K562 (cell line): Measurements from ENCODE around the gene SFRP5. TPM values are rescaled to one million over a fixed set of nuclear protein-coding genes. Genes with fewer than 3 reads are reported as not detected.

Source experiments
- CCAR2 ChIP-seq: fragments of 200-400 bp; formaldehyde crosslinking; IDR thresholded peaks from 2 replicates; pipeline ENCODE4 v1.6.1; 2017; ENCODE audit warnings: mild to moderate bottlenecking, low read depth, low read length
- ERF ChIP-seq: fragments of 450-650 bp; formaldehyde crosslinking; IDR thresholded peaks from 2 replicates; pipeline ENCODE4 v1.4.0; 2020; ENCODE audit warnings: mild to moderate bottlenecking, mixed read lengths
- JUNB ChIP-seq: fragments of 450-650 bp; formaldehyde crosslinking; conservative IDR thresholded peaks from 2 replicates; pipeline ENCODE4 v1.4.0; 2020; ENCODE audit warnings: mild to moderate bottlenecking
- MYC ChIP-seq, 2 experiments: fragments of 250-450 bp in 1 of 2; sonication (Bioruptor Pico) in 1 of 2; IDR thresholded peaks; 2 replicates each; pipeline versions ENCODE4 v1.5.1 to v1.6.1; 2012 to 2021; ENCODE audit warnings: low read depth in 2 of 2, borderline replicate concordance in 1 of 2, improper control_type of control experiment in 1 of 2, low read length in 1 of 2, mild to moderate bottlenecking in 1 of 2, moderate library complexity in 1 of 2
- NCOA1 ChIP-seq: fragments of 450-650 bp; IDR thresholded peaks from 2 replicates; pipeline ENCODE4 v1.6.1; 2016; ENCODE audit warnings: low read depth
- NCOR1 ChIP-seq: fragments of 450-650 bp; IDR thresholded peaks from 2 replicates; pipeline ENCODE4 v1.6.1; 2016; ENCODE audit warnings: mild to moderate bottlenecking, moderate library complexity
- NFIX ChIP-seq: fragments of 250-450 bp; sonication (Bioruptor Pico); IDR thresholded peaks from 2 replicates; pipeline ENCODE4 v1.4.0; 2020; ENCODE audit warnings: low read depth, mild to moderate bottlenecking, moderate library complexity
- RBM34 ChIP-seq: fragments of 200-400 bp; formaldehyde crosslinking; IDR thresholded peaks from 2 replicates; pipeline ENCODE4 v1.6.1; 2018; ENCODE audit warnings: low read length, borderline replicate concordance; ENCODE audit not compliant: insufficient read depth
- REST ChIP-seq, 2 experiments: fragments of 450-650 bp; formaldehyde crosslinking in 1 of 2; IDR thresholded peaks; 2 replicates each; pipeline versions ENCODE4 v1.4.0 to v1.6.1; 2014 to 2020; ENCODE audit warnings: mild to moderate bottlenecking in 2 of 2, borderline replicate concordance in 1 of 2, low read depth in 1 of 2
- SETDB1 ChIP-seq: IDR thresholded peaks from one replicate; pipeline ENCODE4 v1.6.1; 2012; ENCODE audit warnings: low read length, control low read depth, inconsistent platforms
- SMARCB1 ChIP-seq: IDR thresholded peaks from 2 replicates; pipeline ENCODE4 v1.6.1; 2011; ENCODE audit warnings: improper control_type of control experiment, low read depth; ENCODE audit not compliant: insufficient read length
- SRF ChIP-seq, 2 experiments: fragments of 250-450, 450-650 bp in 1 of 2; sonication (Bioruptor Pico) in 1 of 2; sonication (generic) in 1 of 2; formaldehyde crosslinking; IDR thresholded peaks; 2 replicates each; pipeline versions ENCODE4 v1.5.0 to v1.5.1; 2020 to 2022; ENCODE audit warnings: mild to moderate bottlenecking in 1 of 2, missing genetic modification reagents in 1 of 2
- ZNF354B ChIP-seq: fragments of 250-450 bp; sonication (Bioruptor Pico); IDR thresholded peaks from 2 replicates; pipeline ENCODE4 v1.4.0; 2020
- ZNF699 ChIP-seq: fragments of 250-450 bp; sonication (Bioruptor Pico); IDR thresholded peaks from 2 replicates; pipeline ENCODE4 v1.8.0; 2021; ENCODE audit warnings: mild to moderate bottlenecking, moderate library complexity; ENCODE audit not compliant: insufficient replicate concordance
- ZNF717 ChIP-seq: fragments of 250-450 bp; sonication (Bioruptor Pico); IDR thresholded peaks from 2 replicates; pipeline ENCODE4 v1.5.0; 2021
- polyA plus RNA-seq, 8 experiments: library from polyadenylated mRNA; depleted of rRNA in 4 of 8; stranded (reverse) in 5 of 8; unstranded in 3 of 8; fragments of >200 nt; fragmentation: Nextera tagmentation in 2 of 8; fragmentation: Illumina TruSeq in 1 of 8; extraction: Ambion mirVana in 2 of 8; extraction: Trizol in 1 of 8; gene quantifications; 2 replicates each; pipeline versions ENCODE4 v1.2.1 to v1.2.3, GENCODE V29; 2011 to 2014; ENCODE audit warnings: inconsistent platforms in 1 of 8, missing spikeins in 1 of 8
- total RNA-seq, 7 experiments: library from RNA; depleted of rRNA in 6 of 7; stranded (reverse); fragments of >200 nt in 6 of 7; fragmentation: Illumina TruSeq in 2 of 7; extraction: Trizol in 2 of 7; gene quantifications; 2 replicates each; pipeline versions ENCODE4 v1.2.1 to v1.2.3, GENCODE V29; 2011 to 2021; ENCODE audit warnings: low replicate concordance in 1 of 7
- TF ChIP-seq, protein P1 (sequence below): fragments of 250-450 bp; sonication (Bioruptor Pico); IDR thresholded peaks from 2 replicates; pipeline ENCODE4 v1.6.1; 2021; ENCODE audit warnings: mild to moderate bottlenecking
- TF ChIP-seq, protein P2 (sequence below), 2 experiments: fragments of 450-650 bp; conservative IDR thresholded peaks; 2 replicates each; pipeline ENCODE4 v1.6.1; 2017; ENCODE audit warnings: mild to moderate bottlenecking in 2 of 2, moderate library complexity in 2 of 2

SFRP5 gene
- total and polyA plus RNA-seq, 9 of the 15 experiments (the other 6 are each of a cell fraction or from before 2014, with no cell fraction given) = 0.07 to 0.29 (median 0.13) TPM; not detected in 3

DNA sequence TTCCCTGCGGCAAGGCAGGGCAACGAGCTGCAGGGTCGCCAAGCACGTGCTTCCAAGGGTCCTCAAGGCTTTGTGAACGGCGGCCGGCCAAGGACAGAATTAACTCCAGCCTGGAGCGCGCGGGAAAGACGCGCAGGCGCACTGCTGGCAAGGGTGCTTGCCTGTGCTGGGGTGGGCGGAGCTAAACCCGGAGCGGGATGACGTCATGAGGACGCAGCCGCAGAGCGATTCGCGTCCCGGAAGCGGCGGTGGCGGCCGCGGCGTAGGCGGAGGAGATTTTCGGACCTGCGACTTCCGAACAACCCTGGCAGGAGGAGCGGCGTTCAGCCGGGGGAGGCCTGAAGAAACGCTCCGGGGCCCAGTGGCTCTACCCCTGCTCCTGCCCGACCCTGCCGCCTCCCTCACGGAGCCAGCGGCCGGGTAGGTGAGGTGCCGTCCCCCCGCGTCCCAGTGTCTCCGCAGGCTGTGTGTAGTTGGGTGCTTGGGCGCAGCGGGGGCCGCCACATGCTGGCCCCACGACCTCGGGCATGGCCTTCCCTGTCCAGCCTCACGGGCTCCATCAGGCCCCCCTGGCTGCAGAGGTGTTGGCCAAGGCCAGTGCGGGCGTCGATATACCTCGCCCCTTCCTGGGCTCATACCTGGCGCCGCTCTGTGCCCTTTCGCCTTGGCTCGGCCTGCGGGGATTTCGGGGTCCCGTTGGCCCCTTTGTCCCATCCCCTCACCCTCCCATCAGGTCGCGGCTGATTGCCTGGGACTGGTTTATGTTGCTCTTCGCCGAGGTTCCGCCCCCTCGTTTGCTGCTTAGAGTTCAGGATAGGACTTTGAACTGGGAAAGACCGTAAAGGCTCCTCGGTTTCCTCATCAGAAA, 34.7 kb downstream of the SFRP5 start, which contains the start of gene ZFYVE27 (continued):
- TF ChIP-seq REST (IDR thresholded peaks at IDR 0.05; ENCODE audit: borderline replicate concordance) (no peak), REST (CRISPR knock-in tag; IDR thresholded peaks at IDR 0.05; ENCODE audit: low read depth) (no peak), NFIX (CRISPR knock-in tag) (no peak), ERF (CRISPR knock-in tag) (no peak), NCOR1 (no peak), ZNF699 (no peak), RBM34 (no peak), JUNB (peak; percentile 94), MYC (IDR thresholded peaks at IDR 0.05; ENCODE audit: low read depth, low read length) (peak; percentile 86), MYC (CRISPR knock-in tag; IDR thresholded peaks at IDR 0.05; ENCODE audit: borderline replicate concordance, low read depth) (0 out of 2 replicates have a peak, but pooled peaks have one; percentile 62), ZNF717 (CRISPR knock-in tag) (no peak), ZNF354B (CRISPR knock-in tag) (no peak), SRF (CRISPR knock-in tag; IDR thresholded peaks at IDR 0.05) (peak in 1 of 2 experiments; percentile 53; a peak in 1 of 4 replicates), CCAR2 (no peak), SETDB1 (no peak), NCOA1 (0 out of 2 replicates have a peak, but pooled peaks have one; percentile 13), SMARCB1 (no peak)
- TF ChIP-seq, protein P1, sequence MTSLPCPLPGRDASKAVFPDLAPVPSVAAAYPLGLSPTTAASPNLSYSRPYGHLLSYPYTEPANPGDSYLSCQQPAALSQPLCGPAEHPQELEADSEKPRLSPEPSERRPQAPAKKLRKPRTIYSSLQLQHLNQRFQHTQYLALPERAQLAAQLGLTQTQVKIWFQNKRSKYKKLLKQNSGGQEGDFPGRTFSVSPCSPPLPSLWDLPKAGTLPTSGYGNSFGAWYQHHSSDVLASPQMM = no peak
- TF ChIP-seq, protein P2, sequence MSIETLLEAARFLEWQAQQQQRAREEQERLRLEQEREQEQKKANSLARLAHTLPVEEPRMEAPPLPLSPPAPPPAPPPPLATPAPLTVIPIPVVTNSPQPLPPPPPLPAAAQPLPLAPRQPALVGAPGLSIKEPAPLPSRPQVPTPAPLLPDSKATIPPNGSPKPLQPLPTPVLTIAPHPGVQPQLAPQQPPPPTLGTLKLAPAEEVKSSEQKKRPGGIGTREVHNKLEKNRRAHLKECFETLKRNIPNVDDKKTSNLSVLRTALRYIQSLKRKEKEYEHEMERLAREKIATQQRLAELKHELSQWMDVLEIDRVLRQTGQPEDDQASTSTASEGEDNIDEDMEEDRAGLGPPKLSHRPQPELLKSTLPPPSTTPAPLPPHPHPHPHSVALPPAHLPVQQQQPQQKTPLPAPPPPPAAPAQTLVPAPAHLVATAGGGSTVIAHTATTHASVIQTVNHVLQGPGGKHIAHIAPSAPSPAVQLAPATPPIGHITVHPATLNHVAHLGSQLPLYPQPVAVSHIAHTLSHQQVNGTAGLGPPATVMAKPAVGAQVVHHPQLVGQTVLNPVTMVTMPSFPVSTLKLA (conservative IDR thresholded peaks at IDR 0.05) = peak; percentile 52 to 68
